HUES48 (cell line): ENCODE results near the gene ZIC5.
A peak's percentile ranks its signal among the peaks of the same experiment; 100 is the strongest.

Experiments
- H3K27ac ChIP-seq: one replicate; pipeline ENCODE4 v1.7.0; 2013; ENCODE audit warnings: low read depth, low read length, inconsistent platforms
- H3K27me3 ChIP-seq: 2 replicates; pipeline ENCODE4 v1.6.1; 2013; ENCODE audit warnings: mild to moderate bottlenecking, low read length; ENCODE audit not compliant: control insufficient read depth, insufficient read depth
- H3K36me3 ChIP-seq: 2 replicates; pipeline ENCODE4 v1.6.1; 2013; ENCODE audit warnings: low read length; ENCODE audit not compliant: control insufficient read depth, insufficient read depth
- H3K4me1 ChIP-seq: 2 replicates; pipeline ENCODE4 v1.6.1; 2013; ENCODE audit warnings: mild to moderate bottlenecking, low read length; ENCODE audit not compliant: control insufficient read depth, insufficient read depth
- H3K4me3 ChIP-seq: 2 replicates; pipeline ENCODE4 v1.5.1; 2013; ENCODE audit warnings: mild to moderate bottlenecking, low read depth, low read length
- H3K9ac ChIP-seq: 2 replicates; pipeline ENCODE4 v1.6.1; 2013; ENCODE audit warnings: mild to moderate bottlenecking, low read depth, low read length, moderate library complexity
- H3K9me3 ChIP-seq: 2 replicates; pipeline ENCODE4 v1.6.1; 2013; ENCODE audit warnings: low read length; ENCODE audit not compliant: control insufficient read depth, insufficient read depth

The ZIC5 gene

GRCh38 chr13:99973808-99974185 is 2.2 kb upstream of the ZIC5 start:
- Histone ChIP-seq H3K4me1 (peaks cover 66% of the 10 kb centered on the region), H3K36me3 (peaks cover 6% of the 10 kb centered on the region; the same call in 1 of the 2 replicates), H3K9ac (no peak overlapping the region), H3K4me3 (peak overlapping the region; percentile 41), H3K27me3 (peaks cover 66% of the 10 kb centered on the region), H3K9me3 (no peaks in the 10 kb centered on the region), H3K27ac (peak overlapping the region; percentile 81)

GRCh38 chr13:99973163-99973807 is 1.7 kb upstream of the ZIC5 start:
- Histone ChIP-seq H3K9me3 (no peaks in the 10 kb centered on the region), H3K36me3 (peaks cover 8% of the 10 kb centered on the region; the same call in 1 of the 2 replicates), H3K4me1 (peaks cover 61% of the 10 kb centered on the region), H3K9ac (no peak overlapping the region), H3K27ac (peak overlapping the region; percentile 81), H3K27me3 (peaks cover 66% of the 10 kb centered on the region), H3K4me3 (peak overlapping the region; percentile 96)

GRCh38 chr13:99972190-99972731 is 694 bp upstream of the ZIC5 start:
- Histone ChIP-seq H3K27me3 (peaks cover 66% of the 10 kb centered on the region), H3K4me3 (peak overlapping the region; percentile 96), H3K4me1 (peaks cover 55% of the 10 kb centered on the region), H3K9ac (no peak overlapping the region), H3K27ac (peak overlapping the region; percentile 79), H3K9me3 (no peaks in the 10 kb centered on the region), H3K36me3 (peaks cover 11% of the 10 kb centered on the region; the same call in 1 of the 2 replicates)

GRCh38 chr13:99970651-99971575 is 654 bp downstream of the ZIC5 start:
- peak overlapping the region; percentile 91 for H3K27ac ChIP-seq
- H3K27me3 ChIP-seq = peaks cover 62% of the 10 kb centered on the region

GRCh38 chr13:99969919-99970650 is 1.5 kb downstream of the ZIC5 start:
- Histone ChIP-seq H3K4me1 (peaks cover 52% of the 10 kb centered on the region), H3K27ac (peak overlapping the region; percentile 91), H3K9me3 (no peaks in the 10 kb centered on the region), H3K9ac (peak overlapping the region; percentile 79; the same call in 1 of the 2 replicates), H3K36me3 (peaks cover 33% of the 10 kb centered on the region), H3K27me3 (peaks cover 58% of the 10 kb centered on the region), H3K4me3 (peak overlapping the region; percentile 96)

More at GRCh38 chr13:99970651-99971575, 654 bp downstream of the ZIC5 start:
- Histone ChIP-seq H3K9me3 (no peaks in the 10 kb centered on the region), H3K4me3 (peak overlapping the region; percentile 96), H3K36me3 (peaks cover 25% of the 10 kb centered on the region), H3K4me1 (peaks cover 55% of the 10 kb centered on the region), H3K9ac (peak overlapping the region; percentile 62; the same call in 1 of the 2 replicates)

- peak overlapping the region; percentile 96 for H3K4me3 ChIP-seq
- peak overlapping the region; percentile 79; the same call in 1 of the 2 replicates for H3K9ac ChIP-seq
Observed at GRCh38 chr13:99969453-99969918, 2.1 kb downstream of the ZIC5 start.

GRCh38 chr13:99968521-99969452 is 2.8 kb downstream of the ZIC5 start:
- Histone ChIP-seq H3K36me3 (peaks cover 46% of the 10 kb centered on the region), H3K9me3 (no peaks in the 10 kb centered on the region), H3K9ac (peak overlapping the region; percentile 49; the same call in 1 of the 2 replicates), H3K27me3 (peaks cover 60% of the 10 kb centered on the region), H3K27ac (peak overlapping the region; percentile 91), H3K4me3 (peak overlapping the region; percentile 96), H3K4me1 (peaks cover 46% of the 10 kb centered on the region)

More at GRCh38 chr13:99969453-99969918, 2.1 kb downstream of the ZIC5 start:
- no peaks in the 10 kb centered on the region for H3K9me3 ChIP-seq
- H3K27me3 ChIP-seq = peaks cover 54% of the 10 kb centered on the region
- peak overlapping the region; percentile 91 for H3K27ac ChIP-seq
- H3K4me1 ChIP-seq = peaks cover 46% of the 10 kb centered on the region
- peaks cover 39% of the 10 kb centered on the region for H3K36me3 ChIP-seq

GRCh38 chr13:99967869-99968520 is 3.6 kb downstream of the ZIC5 start:
- H3K9ac ChIP-seq = peak overlapping the region; percentile 49; the same call in 1 of the 2 replicates
- peak overlapping the region; percentile 91 for H3K27ac ChIP-seq
- H3K27me3 ChIP-seq = peaks cover 61% of the 10 kb centered on the region
- peaks cover 40% of the 10 kb centered on the region for H3K4me1 ChIP-seq
- H3K36me3 ChIP-seq = peaks cover 53% of the 10 kb centered on the region
- H3K9me3 ChIP-seq = no peaks in the 10 kb centered on the region
- H3K4me3 ChIP-seq = peak overlapping the region; percentile 96

GRCh38 chr13:99967498-99967868 is 4.1 kb downstream of the ZIC5 start:
- peak overlapping the region; percentile 96 for H3K4me3 ChIP-seq
- H3K36me3 ChIP-seq = peaks cover 57% of the 10 kb centered on the region
- H3K27ac ChIP-seq = peak overlapping the region; percentile 91
- peak overlapping the region; percentile 49 for H3K9ac ChIP-seq
- H3K4me1 ChIP-seq = peaks cover 40% of the 10 kb centered on the region
- H3K9me3 ChIP-seq = no peaks in the 10 kb centered on the region
- H3K27me3 ChIP-seq = peaks cover 61% of the 10 kb centered on the region
